OCI-LY1 (cell line): ENCODE results near the gene BBC3.

Experiments
- EZH2 ChIP-seq: fragments of 200-600 bp; sonication (generic), shearing (Covaris generic); IDR thresholded peaks from 2 replicates; pipeline ENCODE4 v1.8.0; 2017; ENCODE audit warnings: borderline replicate concordance, mixed run types, mild to moderate bottlenecking, antibody characterized with exemption, low read length, moderate library complexity, mixed read lengths
- TF ChIP-seq, protein P1 (sequence below): fragments of 200-600 bp; sonication (generic), shearing (Covaris generic); IDR thresholded peaks from 2 replicates; pipeline ENCODE4 v1.5.1; 2017; ENCODE audit warnings: mild to moderate bottlenecking, antibody characterized with exemption, low read length, moderate library complexity, mixed read lengths

DNA sequence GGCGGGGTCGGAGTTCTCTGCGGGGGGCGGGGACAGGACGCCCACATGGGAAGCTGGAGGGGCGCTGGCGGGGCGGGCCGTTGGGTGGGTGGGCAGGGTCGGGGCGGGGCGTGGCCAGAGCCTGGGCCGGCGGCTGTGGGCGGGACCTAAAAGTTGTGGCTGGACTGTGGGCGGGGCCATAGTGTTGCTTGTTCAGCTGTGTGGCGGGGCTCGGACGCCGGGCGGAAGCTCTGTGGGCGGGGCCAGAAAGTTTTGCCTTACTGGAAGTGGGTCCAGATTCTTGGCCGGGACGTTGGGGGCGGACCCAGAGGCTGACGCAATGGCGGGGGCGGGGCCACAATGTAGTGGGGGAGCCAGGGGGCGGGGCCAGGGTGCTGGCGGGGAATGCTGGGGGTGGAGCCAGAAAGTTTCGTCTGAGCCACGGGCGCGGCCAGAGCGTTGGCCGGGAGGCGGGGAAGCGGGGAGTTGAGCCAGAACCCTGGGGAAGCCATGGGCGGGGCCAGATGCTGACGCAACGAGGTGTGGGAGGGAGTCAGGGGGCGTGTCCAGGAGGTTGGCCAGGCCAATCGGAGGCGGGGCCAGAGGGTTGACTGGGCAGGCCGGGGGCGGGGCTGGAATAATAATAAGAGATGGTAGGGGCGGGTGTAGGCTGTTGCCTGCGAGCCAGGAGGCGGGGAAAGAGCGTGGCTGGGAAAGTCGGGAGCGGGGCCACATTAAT is 25.9 kb upstream of the BBC3 start:
- TF ChIP-seq, protein P1, sequence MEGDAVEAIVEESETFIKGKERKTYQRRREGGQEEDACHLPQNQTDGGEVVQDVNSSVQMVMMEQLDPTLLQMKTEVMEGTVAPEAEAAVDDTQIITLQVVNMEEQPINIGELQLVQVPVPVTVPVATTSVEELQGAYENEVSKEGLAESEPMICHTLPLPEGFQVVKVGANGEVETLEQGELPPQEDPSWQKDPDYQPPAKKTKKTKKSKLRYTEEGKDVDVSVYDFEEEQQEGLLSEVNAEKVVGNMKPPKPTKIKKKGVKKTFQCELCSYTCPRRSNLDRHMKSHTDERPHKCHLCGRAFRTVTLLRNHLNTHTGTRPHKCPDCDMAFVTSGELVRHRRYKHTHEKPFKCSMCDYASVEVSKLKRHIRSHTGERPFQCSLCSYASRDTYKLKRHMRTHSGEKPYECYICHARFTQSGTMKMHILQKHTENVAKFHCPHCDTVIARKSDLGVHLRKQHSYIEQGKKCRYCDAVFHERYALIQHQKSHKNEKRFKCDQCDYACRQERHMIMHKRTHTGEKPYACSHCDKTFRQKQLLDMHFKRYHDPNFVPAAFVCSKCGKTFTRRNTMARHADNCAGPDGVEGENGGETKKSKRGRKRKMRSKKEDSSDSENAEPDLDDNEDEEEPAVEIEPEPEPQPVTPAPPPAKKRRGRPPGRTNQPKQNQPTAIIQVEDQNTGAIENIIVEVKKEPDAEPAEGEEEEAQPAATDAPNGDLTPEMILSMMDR = no peak
- TF ChIP-seq EZH2 = no peak
